ENCODE measurements around the gene DOP1A. TPM values are rescaled to one million over a fixed set of nuclear protein-coding genes. Genes with fewer than 3 reads are reported as not detected.

DOP1A gene
- total RNA-seq, 2 experiments from 2014 or later, result 6.6 to 7.7 TPM

- Mint-ChIP-seq H3K4me1 (ENCODE audit: low read depth) (no peaks in the 10 kb centered on the region), H3K36me3 (ENCODE audit: low read depth) (peaks cover 23% of the 10 kb centered on the region), H3K4me3 (no peak overlapping the region), H3K27me3 (no peaks in the 10 kb centered on the region), H3K27ac (no peak overlapping the region), H3K9me3 (no peaks in the 10 kb centered on the region)
- CTCF ChIA-PET, result no interaction called here
- intact Hi-C loops (cut with micrococcal nuclease), result no loop called here
- TF ChIP-seq CTCF (IDR thresholded peaks at IDR 0.05), result no peak
- ATAC-seq, result no peak
- POLR2A ChIA-PET, result no interaction called here
- DNase-seq, result no peak
Measured at GRCh38 chr6:83127976-83128375, 60.5 kb downstream of the DOP1A start.

- POLR2A ChIA-PET, result no interaction called here
- Mint-ChIP-seq H3K9me3 (no peaks in the 10 kb centered on the region), H3K27ac (no peak overlapping the region), H3K4me3 (no peak overlapping the region), H3K36me3 (ENCODE audit: low read depth) (peaks cover 6% of the 10 kb centered on the region), H3K27me3 (no peaks in the 10 kb centered on the region), H3K4me1 (ENCODE audit: low read depth) (no peaks in the 10 kb centered on the region)
- CTCF ChIA-PET, result no interaction called here
- DNase-seq, result no peak
- no peak for ATAC-seq
- no peak for TF ChIP-seq CTCF (IDR thresholded peaks at IDR 0.05)
- intact Hi-C loops (cut with micrococcal nuclease), result no loop called here
Measured at GRCh38 chr6:83132121-83132520, 64.7 kb downstream of the DOP1A start.

- TF ChIP-seq CTCF (IDR thresholded peaks at IDR 0.05), result no peak
- CTCF ChIA-PET, result interaction anchor here (1.0 kb wide), 1 partner anchor 72 kb away, joined by 6 read pairs; the partner anchor contains the start of gene UBE3D
Measured at GRCh38 chr6:83138118-83138722, 70.7 kb downstream of the DOP1A start.

GRCh38 chr6:83138758-83139157, 71.3 kb downstream of the DOP1A start:
- DNase-seq (no peak), ATAC-seq (no peak)
- Mint-ChIP-seq H3K27ac (no peak overlapping the region), H3K36me3 (ENCODE audit: low read depth) (peaks cover 10% of the 10 kb centered on the region), H3K4me1 (ENCODE audit: low read depth) (no peaks in the 10 kb centered on the region), H3K9me3 (no peaks in the 10 kb centered on the region), H3K27me3 (no peaks in the 10 kb centered on the region), H3K4me3 (no peak overlapping the region)
- POLR2A ChIA-PET, result no interaction called here
- TF ChIP-seq CTCF (IDR thresholded peaks at IDR 0.05), result no peak
- intact Hi-C loops (cut with micrococcal nuclease), result no loop called here
- CTCF ChIA-PET, result no interaction called here

More at GRCh38 chr6:83138118-83138722, 70.7 kb downstream of the DOP1A start:
- H3K27ac Mint-ChIP-seq, result no peak overlapping the region
- intact Hi-C loops (cut with micrococcal nuclease), result no loop called here
- no peaks in the 10 kb centered on the region for H3K27me3 Mint-ChIP-seq
- no peak overlapping the region for H3K4me3 Mint-ChIP-seq
- ATAC-seq, result no peak
- H3K36me3 Mint-ChIP-seq (ENCODE audit: low read depth), result peaks cover 8% of the 10 kb centered on the region
- H3K4me1 Mint-ChIP-seq (ENCODE audit: low read depth), result no peaks in the 10 kb centered on the region
- H3K9me3 Mint-ChIP-seq, result no peaks in the 10 kb centered on the region
- no peak for DNase-seq
- POLR2A ChIA-PET, result interaction anchor here (0.6 kb wide), 1 partner anchor 26 kb away, joined by 3 read pairs; no protein-coding TSS in a partner anchor

- POLR2A ChIA-PET, result no interaction called here
- Mint-ChIP-seq H3K4me1 (ENCODE audit: low read depth) (no peaks in the 10 kb centered on the region), H3K4me3 (no peak overlapping the region), H3K9me3 (no peaks in the 10 kb centered on the region), H3K27ac (no peak overlapping the region), H3K36me3 (ENCODE audit: low read depth) (peaks cover 3% of the 10 kb centered on the region), H3K27me3 (no peaks in the 10 kb centered on the region)
- DNase-seq (no peak), ATAC-seq (no peak)
- intact Hi-C loops (cut with micrococcal nuclease), result no loop called here
- TF ChIP-seq CTCF (IDR thresholded peaks at IDR 0.05), result no peak
- CTCF ChIA-PET, result no interaction called here
Measured at GRCh38 chr6:83151114-83151513, 83.6 kb downstream of the DOP1A start.
